Neural progenitor cell (in vitro differentiated cells): ENCODE measurements around the gene NT5C. TPM values are rescaled to one million over a fixed set of nuclear protein-coding genes. Genes with fewer than 3 reads are reported as not detected.

Experiments used
- DNase-seq: peaks from one replicate; pipeline ENCODE4 v3.0.0-alpha.2; 2016; ENCODE audit warnings: low spot score
- H2AFZ ChIP-seq: fragments of 200-600 bp; sonication (generic); replicated peaks from 2 replicates; pipeline ENCODE4 v1.6.1; 2016; ENCODE audit warnings: antibody characterized with exemption
- H3F3A ChIP-seq: fragments of 200-600 bp; sonication (generic); 2 replicates; pipeline ENCODE4 v1.6.1; 2016; ENCODE audit warnings: antibody characterized with exemption, low read depth
- H3K27ac ChIP-seq: fragments of 200-600 bp; sonication (generic); 2 replicates; pipeline ENCODE4 v1.5.1; 2016; ENCODE audit warnings: mild to moderate bottlenecking
- H3K27me3 ChIP-seq: fragments of 200-600 bp; sonication (generic); 2 replicates; pipeline ENCODE4 v1.6.1; 2016; ENCODE audit warnings: mild to moderate bottlenecking, moderate library complexity
- H3K36me3 ChIP-seq: fragments of 200-600 bp; sonication (generic); 2 replicates; pipeline ENCODE4 v1.5.1; 2016
- H3K4me1 ChIP-seq: fragments of 200-600 bp; sonication (generic); 2 replicates; pipeline ENCODE4 v1.6.1; 2016; ENCODE audit warnings: mixed run types
- H3K4me2 ChIP-seq: fragments of 200-600 bp; sonication (generic); 2 replicates; pipeline ENCODE4 v1.6.1; 2016
- H3K4me3 ChIP-seq: fragments of 200-600 bp; sonication (generic); 2 replicates; pipeline ENCODE4 v1.5.1; 2016
- H3K79me2 ChIP-seq: fragments of 200-600 bp; sonication (generic); 2 replicates; pipeline ENCODE4 v1.6.1; 2016; ENCODE audit warnings: low read depth
- H3K9ac ChIP-seq: fragments of 200-600 bp; sonication (generic); 2 replicates; pipeline ENCODE4 v1.6.1; 2016
- H3K9me3 ChIP-seq: fragments of 200-600 bp; sonication (generic); 2 replicates; pipeline ENCODE4 v1.5.1; 2016; ENCODE audit warnings: low read depth
- H4K20me1 ChIP-seq: fragments of 200-600 bp; sonication (generic); 2 replicates; pipeline ENCODE4 v1.6.1; 2016; ENCODE audit warnings: low read depth
- H3K27ac Mint-ChIP-seq: 3 replicates; pipeline ENCODE4 v1.8.0; 2021; ENCODE audit warnings: mixed read lengths
- H3K27me3 Mint-ChIP-seq: 2 replicates; pipeline ENCODE4 v1.8.0; 2022; ENCODE audit warnings: low read depth, mild to moderate bottlenecking, inconsistent platforms, moderate library complexity, mixed read lengths; ENCODE audit not compliant: insufficient read depth
- H3K36me3 Mint-ChIP-seq: 3 replicates; pipeline ENCODE4 v1.8.0; 2021; ENCODE audit warnings: mixed read lengths
- H3K4me1 Mint-ChIP-seq: 3 replicates; pipeline ENCODE4 v1.8.0; 2021; ENCODE audit warnings: mixed read lengths
- H3K4me3 Mint-ChIP-seq: 3 replicates; pipeline ENCODE4 v1.8.0; 2021; ENCODE audit warnings: mild to moderate bottlenecking, moderate library complexity, mixed read lengths
- H3K9me3 Mint-ChIP-seq: 3 replicates; pipeline ENCODE4 v1.8.0; 2020; ENCODE audit warnings: mixed read lengths
- CTCF ChIP-seq: fragments of 200-600 bp; sonication (generic); IDR thresholded peaks from 2 replicates; pipeline ENCODE4 v1.5.1; 2017; ENCODE audit warnings: antibody characterized with exemption, mild to moderate bottlenecking
- EZH2 ChIP-seq: fragments of 200-600 bp; sonication (generic); IDR thresholded peaks from 2 replicates; pipeline ENCODE4 v1.6.1; 2017; ENCODE audit warnings: antibody characterized with exemption, mild to moderate bottlenecking, moderate library complexity
- EZH2phosphoT487 ChIP-seq: fragments of 200-600 bp; sonication (generic); IDR thresholded peaks from 2 replicates; pipeline ENCODE4 v1.6.1; 2017; ENCODE audit warnings: antibody characterized with exemption
- total RNA-seq: library from RNA; depleted of rRNA; stranded (reverse); fragments of >200 nt; gene quantifications from 2 replicates; pipeline ENCODE4 v1.2.3, GENCODE V29; 2015; ENCODE audit warnings: low replicate concordance

NT5C gene
- total RNA-seq, 1 donor from 2014 or later, result 45.8 TPM

- peak within 1 kb of the TSS; percentile 90 for H3K4me3 Mint-ChIP-seq
Measured at GRCh38 chr17:75109407-75110233, 21.9 kb downstream of the NT5C start, which contains the start of gene ARMC7. ARMC7 (plus strand) TSS chr17:75109969; CDS start chr17:75110289, 320 bp downstream.

GRCh38 chr17:75109046-75109406 is 22.5 kb downstream of the NT5C start:
- peak; percentile 50 for DNase-seq
- Mint-ChIP-seq H3K4me3 (peak overlapping the region; percentile 90), H3K27ac (no peak overlapping the region), H3K9me3 (no peaks in the 10 kb centered on the region), H3K27me3 (peaks cover 3% of the 10 kb centered on the region), H3K4me1 (peaks cover 22% of the 10 kb centered on the region), H3K36me3 (no peaks in the 10 kb centered on the region)
- Histone ChIP-seq H3K79me2 (peaks cover 8% of the 10 kb centered on the region), H3K4me2 (peak overlapping the region; percentile 90), H3K9me3 (no peaks in the 10 kb centered on the region), H3F3A (peaks cover 25% of the 10 kb centered on the region), H4K20me1 (no peaks in the 10 kb centered on the region), H3K36me3 (no peaks in the 10 kb centered on the region), H3K27ac (no peak overlapping the region), H2AFZ (peak overlapping the region; percentile 95), H3K4me1 (no peaks in the 10 kb centered on the region), H3K27me3 (peaks cover 9% of the 10 kb centered on the region), H3K9ac (no peak overlapping the region), H3K4me3 (peak overlapping the region; percentile 81)
- TF ChIP-seq EZH2phosphoT487 (no peak), EZH2 (peak; percentile 10), CTCF (no peak)

More at GRCh38 chr17:75109407-75110233, 21.9 kb downstream of the NT5C start, which contains the start of gene ARMC7:
- Histone ChIP-seq H3K9ac (no peak within 1 kb of the TSS), H4K20me1 (no peaks in the 10 kb centered on the region), H3K4me2 (peak within 1 kb of the TSS; percentile 90), H3K4me3 (peak within 1 kb of the TSS; percentile 81), H3K79me2 (peaks cover 8% of the 10 kb centered on the region), H3K27me3 (peaks cover 9% of the 10 kb centered on the region), H3F3A (peaks cover 25% of the 10 kb centered on the region), H3K27ac (no peak within 1 kb of the TSS), H2AFZ (peak within 1 kb of the TSS; percentile 95), H3K4me1 (peaks cover 3% of the 10 kb centered on the region), H3K36me3 (no peaks in the 10 kb centered on the region), H3K9me3 (no peaks in the 10 kb centered on the region)
- TF ChIP-seq CTCF, result no peak
- TF ChIP-seq EZH2, result peak; percentile 4
- TF ChIP-seq EZH2phosphoT487, result no peak
- Mint-ChIP-seq H3K27ac (no peak within 1 kb of the TSS), H3K27me3 (peaks cover 3% of the 10 kb centered on the region), H3K9me3 (no peaks in the 10 kb centered on the region), H3K4me1 (peaks cover 28% of the 10 kb centered on the region), H3K36me3 (no peaks in the 10 kb centered on the region)
- DNase-seq, result peak; percentile 96

GRCh38 chr17:75108193-75108592 is 23.3 kb downstream of the NT5C start:
- Mint-ChIP-seq H3K4me1 (peaks cover 21% of the 10 kb centered on the region), H3K4me3 (peak overlapping the region; percentile 90), H3K9me3 (no peaks in the 10 kb centered on the region), H3K36me3 (no peaks in the 10 kb centered on the region), H3K27ac (no peak overlapping the region), H3K27me3 (peaks cover 3% of the 10 kb centered on the region)
- Histone ChIP-seq H4K20me1 (no peaks in the 10 kb centered on the region), H3K27ac (no peak overlapping the region), H3K27me3 (peaks cover 9% of the 10 kb centered on the region), H3K36me3 (no peaks in the 10 kb centered on the region), H3K4me3 (no peak overlapping the region), H3F3A (peaks cover 20% of the 10 kb centered on the region), H3K4me1 (no peaks in the 10 kb centered on the region), H3K9ac (no peak overlapping the region), H3K4me2 (no peak overlapping the region), H3K9me3 (no peaks in the 10 kb centered on the region), H3K79me2 (peaks cover 8% of the 10 kb centered on the region), H2AFZ (no peak overlapping the region)
- no peak for DNase-seq
- no peak for TF ChIP-seq CTCF
- no peak for TF ChIP-seq EZH2
- TF ChIP-seq EZH2phosphoT487, result no peak
